Chondrocyte (in vitro differentiated cells): ENCODE measurements around the gene POU2F2. TPM values are rescaled to one million over a fixed set of nuclear protein-coding genes. Genes with fewer than 3 reads are reported as not detected.

ENCODE experiments used
- DNase-seq: peaks from one replicate; pipeline ENCODE4 v3.0.0; 2021; ENCODE audit warnings: mixed read lengths, low spot score
- H3K27ac Mint-ChIP-seq: one replicate; pipeline ENCODE4 v1.8.0; 2021; ENCODE audit warnings: mild to moderate bottlenecking, moderate library complexity, mixed read lengths; ENCODE audit not compliant: unreplicated experiment
- H3K27me3 Mint-ChIP-seq: 2 replicates; pipeline ENCODE4 v1.8.0; 2021; ENCODE audit warnings: low read depth, mixed read lengths
- H3K36me3 Mint-ChIP-seq: 2 replicates; pipeline ENCODE4 v1.8.0; 2021; ENCODE audit warnings: low read depth, mixed read lengths
- H3K4me1 Mint-ChIP-seq: 2 replicates; pipeline ENCODE4 v1.8.0; 2021; ENCODE audit warnings: low read depth, mild to moderate bottlenecking, mixed read lengths
- H3K4me3 Mint-ChIP-seq: one replicate; pipeline ENCODE4 v1.8.0; 2021; ENCODE audit warnings: mild to moderate bottlenecking, moderate library complexity, mixed read lengths; ENCODE audit not compliant: unreplicated experiment
- H3K9me3 Mint-ChIP-seq: 2 replicates; pipeline ENCODE4 v1.8.0; 2021; ENCODE audit warnings: low read depth, mixed read lengths
- total RNA-seq: library from RNA; stranded (reverse); gene quantifications from 3 replicates; pipeline ENCODE4 v1.2.1, GENCODE V29; 2021
- TF ChIP-seq, protein P1 (sequence below): fragments of 200-600 bp; sonication (generic); IDR thresholded peaks from 2 replicates; pipeline ENCODE4 v1.5.0; 2021; ENCODE audit warnings: antibody characterized with exemption, mild to moderate bottlenecking, moderate library complexity

The POU2F2 gene
- total RNA-seq, 1 donor from 2014 or later = 1.5 TPM

GRCh38 chr19:42131149-42132029 lies 857 bp downstream of the POU2F2 start:
- H3K27me3 Mint-ChIP-seq = peaks cover 14% of the 10 kb centered on the region
- H3K9me3 Mint-ChIP-seq = no peaks in the 10 kb centered on the region
- DNase-seq = no peak
- H3K36me3 Mint-ChIP-seq = no peaks in the 10 kb centered on the region
- H3K27ac Mint-ChIP-seq = no peak overlapping the region
- H3K4me3 Mint-ChIP-seq = no peak overlapping the region
- H3K4me1 Mint-ChIP-seq = peaks cover 19% of the 10 kb centered on the region
- TF ChIP-seq, protein P1, sequence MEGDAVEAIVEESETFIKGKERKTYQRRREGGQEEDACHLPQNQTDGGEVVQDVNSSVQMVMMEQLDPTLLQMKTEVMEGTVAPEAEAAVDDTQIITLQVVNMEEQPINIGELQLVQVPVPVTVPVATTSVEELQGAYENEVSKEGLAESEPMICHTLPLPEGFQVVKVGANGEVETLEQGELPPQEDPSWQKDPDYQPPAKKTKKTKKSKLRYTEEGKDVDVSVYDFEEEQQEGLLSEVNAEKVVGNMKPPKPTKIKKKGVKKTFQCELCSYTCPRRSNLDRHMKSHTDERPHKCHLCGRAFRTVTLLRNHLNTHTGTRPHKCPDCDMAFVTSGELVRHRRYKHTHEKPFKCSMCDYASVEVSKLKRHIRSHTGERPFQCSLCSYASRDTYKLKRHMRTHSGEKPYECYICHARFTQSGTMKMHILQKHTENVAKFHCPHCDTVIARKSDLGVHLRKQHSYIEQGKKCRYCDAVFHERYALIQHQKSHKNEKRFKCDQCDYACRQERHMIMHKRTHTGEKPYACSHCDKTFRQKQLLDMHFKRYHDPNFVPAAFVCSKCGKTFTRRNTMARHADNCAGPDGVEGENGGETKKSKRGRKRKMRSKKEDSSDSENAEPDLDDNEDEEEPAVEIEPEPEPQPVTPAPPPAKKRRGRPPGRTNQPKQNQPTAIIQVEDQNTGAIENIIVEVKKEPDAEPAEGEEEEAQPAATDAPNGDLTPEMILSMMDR = no peak

DNA sequence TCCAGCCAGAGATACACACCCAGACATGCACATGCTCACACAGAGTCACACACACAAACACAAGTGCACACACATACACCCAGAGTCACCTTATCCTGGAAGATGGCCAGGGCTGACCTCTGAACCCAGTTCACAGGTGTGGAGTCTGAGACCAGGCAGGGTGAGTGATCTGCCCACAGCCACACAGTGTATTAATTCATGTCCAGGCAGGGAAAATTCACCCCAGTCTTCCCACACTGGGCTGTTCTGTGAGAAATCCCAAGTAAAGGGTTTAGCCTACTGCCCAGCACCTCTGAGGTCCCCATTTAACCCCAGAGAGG lies 2.0 kb downstream of the POU2F2 start:
- Mint-ChIP-seq H3K27me3 (peaks cover 11% of the 10 kb centered on the region), H3K36me3 (no peaks in the 10 kb centered on the region), H3K4me3 (no peak overlapping the region), H3K9me3 (no peaks in the 10 kb centered on the region), H3K27ac (no peak overlapping the region), H3K4me1 (peaks cover 19% of the 10 kb centered on the region)
- TF ChIP-seq, protein P1 = no peak
- no peak for DNase-seq

- peaks cover under 1% of the 10 kb centered on the region for H3K36me3 Mint-ChIP-seq
- no peak overlapping the region for H3K27ac Mint-ChIP-seq
- DNase-seq = no peak
- TF ChIP-seq, protein P1 = no peak
- H3K9me3 Mint-ChIP-seq = peaks cover 2% of the 10 kb centered on the region
- H3K4me3 Mint-ChIP-seq = no peak overlapping the region
- peaks cover 19% of the 10 kb centered on the region for H3K4me1 Mint-ChIP-seq
- H3K27me3 Mint-ChIP-seq = peaks cover 11% of the 10 kb centered on the region
Observed at GRCh38 chr19:42129399-42130253, 2.6 kb downstream of the POU2F2 start.

GRCh38 chr19:42126574-42126973 lies 5.7 kb downstream of the POU2F2 start:
- Mint-ChIP-seq H3K36me3 (peaks cover 2% of the 10 kb centered on the region), H3K9me3 (peaks cover 5% of the 10 kb centered on the region), H3K4me1 (peaks cover 21% of the 10 kb centered on the region), H3K27ac (no peak overlapping the region), H3K4me3 (no peak overlapping the region), H3K27me3 (peaks cover 5% of the 10 kb centered on the region)
- TF ChIP-seq, protein P1 = no peak
- DNase-seq = no peak

- Mint-ChIP-seq H3K4me3 (no peak overlapping the region), H3K27me3 (no peaks in the 10 kb centered on the region), H3K36me3 (peaks cover 2% of the 10 kb centered on the region), H3K4me1 (peaks cover 30% of the 10 kb centered on the region), H3K27ac (no peak overlapping the region), H3K9me3 (peaks cover 5% of the 10 kb centered on the region)
- no peak for DNase-seq
- TF ChIP-seq, protein P1 = no peak
Observed at GRCh38 chr19:42125536-42125935, 6.7 kb downstream of the POU2F2 start.
